ENCODE measurements around the gene ST8SIA5.

The ST8SIA5 gene

DNA sequence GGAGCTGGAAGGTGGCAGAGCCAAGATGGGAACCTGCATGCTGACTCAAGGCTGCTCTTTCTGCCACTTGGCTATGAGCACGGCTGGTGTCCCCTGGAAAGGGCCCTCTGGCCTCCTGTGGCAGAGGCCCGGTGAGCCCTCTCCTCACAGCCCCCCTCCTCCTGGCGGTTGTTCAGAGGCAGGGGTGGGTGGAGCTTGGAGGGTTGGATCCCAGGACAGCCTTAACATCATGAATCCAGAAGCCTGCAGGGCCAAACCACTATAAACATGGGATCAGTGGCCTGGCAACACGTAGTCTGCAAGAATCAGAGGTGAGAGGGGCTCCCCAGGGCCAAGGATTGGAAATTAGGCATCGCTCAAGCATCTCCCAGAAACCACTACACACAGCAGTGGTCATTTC lies 51.3 kb downstream of the ST8SIA5 start:
- no peak for DNase-seq

DNA sequence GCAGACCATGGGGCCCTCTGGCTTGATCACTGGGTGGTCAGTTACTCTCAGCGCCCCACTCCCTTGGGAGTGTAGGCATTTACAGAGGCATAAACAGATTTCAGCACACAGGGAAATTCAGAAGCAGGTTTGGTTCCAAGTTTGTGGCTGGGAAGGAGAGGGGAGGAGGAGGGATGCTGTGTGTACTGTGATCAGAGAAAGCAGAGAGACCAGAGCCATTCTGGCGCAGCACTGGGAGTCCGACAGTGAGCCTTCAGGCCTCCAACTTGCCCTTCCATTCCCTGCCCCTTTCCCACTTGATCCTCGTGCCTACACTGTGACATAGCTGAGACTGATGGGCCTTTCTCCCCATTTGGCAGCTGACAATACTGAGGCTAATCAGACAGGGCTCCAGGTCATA lies 52.0 kb downstream of the ST8SIA5 start:
- DNase-seq, result no peak

GRCh38 chr18:46704189-46704588 lies 52.7 kb downstream of the ST8SIA5 start:
- no peak for DNase-seq

GRCh38 chr18:46702471-46702870 lies 54.4 kb downstream of the ST8SIA5 start:
- no peak for DNase-seq

- no peak for DNase-seq
These were observed 56.6 kb downstream of the ST8SIA5 start for GRCh38 chr18:46700066-46700824.

DNA sequence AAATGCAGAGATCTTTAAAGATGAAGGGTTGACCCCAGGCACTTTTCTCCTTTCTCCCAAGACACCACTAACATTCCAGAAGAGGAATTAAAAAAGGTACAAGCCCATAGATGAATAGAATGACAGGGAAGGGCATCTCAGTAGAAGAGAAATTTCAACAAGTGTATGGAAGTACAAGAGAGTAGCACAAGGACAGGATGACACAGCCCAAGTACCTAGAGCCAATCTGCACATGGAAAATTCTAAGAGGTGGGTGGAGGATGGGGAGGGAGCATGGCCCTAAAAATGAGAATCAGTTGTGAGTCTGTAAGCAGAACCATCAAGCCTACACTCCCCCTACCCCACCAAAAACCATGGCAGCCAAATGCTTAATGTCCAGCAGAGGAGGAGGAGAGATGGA lies 60.2 kb downstream of the ST8SIA5 start:
- DNase-seq, result no peak

- DNase-seq, result no peak
These were observed 60.6 kb downstream of the ST8SIA5 start for GRCh38 chr18:46696268-46696667.

- no peak for DNase-seq
These were observed 62.9 kb downstream of the ST8SIA5 start for GRCh38 chr18:46693996-46694395.

DNA sequence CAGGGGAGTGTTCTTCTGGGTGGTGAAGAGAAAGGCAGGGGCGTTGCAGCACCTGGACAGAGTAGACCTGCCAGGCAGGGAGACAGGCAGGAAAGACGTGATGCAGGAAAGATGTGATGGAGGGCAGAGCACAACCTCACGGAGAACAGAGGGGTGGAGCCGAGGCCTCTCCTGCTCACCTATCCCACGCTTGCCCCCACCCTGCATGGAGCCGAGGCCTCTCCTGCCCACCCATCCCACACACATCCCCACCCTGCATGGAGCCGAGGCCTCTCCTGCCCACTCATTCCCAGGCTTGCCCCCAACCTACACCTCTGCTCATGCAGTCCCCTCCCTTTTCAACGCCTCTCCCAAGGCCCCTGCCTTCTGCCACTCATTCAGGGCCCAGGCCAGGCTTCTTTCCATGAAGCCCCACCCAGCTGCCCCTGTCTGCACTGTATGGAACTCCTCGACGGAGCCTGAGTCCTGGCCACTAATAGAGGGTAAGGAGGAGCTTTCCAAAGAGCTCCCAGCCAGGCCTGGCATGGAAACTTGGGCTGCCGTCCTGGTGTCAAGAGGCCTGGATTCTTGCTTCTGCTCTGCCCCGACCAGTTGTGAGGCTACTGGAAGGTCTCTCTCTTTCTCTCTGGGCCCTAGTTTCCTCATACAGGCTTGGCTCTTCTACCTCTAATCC lies 67.9 kb downstream of the ST8SIA5 start:
- no peak for DNase-seq

DNA sequence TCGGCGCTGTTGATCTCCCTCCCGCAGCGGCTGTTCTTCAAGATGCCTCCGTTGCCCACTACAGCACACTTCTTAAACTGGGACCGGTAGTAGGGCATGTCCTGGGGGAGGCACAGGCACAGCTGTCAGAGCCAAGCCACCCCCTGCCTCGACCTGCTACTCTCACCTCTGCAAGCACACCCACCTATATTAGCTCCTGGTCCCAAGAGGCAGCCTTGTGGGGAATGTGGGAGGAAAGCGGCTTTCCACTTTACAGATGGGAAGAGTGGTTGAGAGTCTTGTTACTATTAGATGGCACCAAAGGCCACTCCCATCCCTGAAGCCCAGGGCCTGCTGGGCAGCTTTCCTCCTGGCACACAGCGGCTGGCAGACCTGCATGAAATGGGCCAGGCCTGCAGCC lies 70.7 kb downstream of the ST8SIA5 start:
- no peak for DNase-seq

DNA sequence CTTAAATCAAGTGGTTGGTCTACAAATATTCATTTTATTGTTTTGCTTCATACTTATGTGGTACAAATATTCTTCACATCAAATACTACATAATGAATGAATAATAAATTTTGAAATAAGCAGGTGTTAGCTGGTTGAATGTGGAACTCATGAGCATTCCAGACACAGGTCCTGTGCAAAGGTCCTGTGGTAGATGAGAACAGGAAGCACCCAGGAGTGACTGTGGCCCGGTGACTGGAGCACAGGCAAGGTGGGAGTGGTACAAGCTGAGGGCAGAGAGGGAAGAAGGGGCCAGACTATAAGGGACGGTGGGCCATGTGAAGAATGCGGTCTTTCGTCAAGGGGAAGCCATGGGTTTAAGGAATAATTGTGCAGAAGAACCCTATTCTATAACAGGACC lies 73.6 kb downstream of the ST8SIA5 start:
- DNase-seq, result no peak

DNA sequence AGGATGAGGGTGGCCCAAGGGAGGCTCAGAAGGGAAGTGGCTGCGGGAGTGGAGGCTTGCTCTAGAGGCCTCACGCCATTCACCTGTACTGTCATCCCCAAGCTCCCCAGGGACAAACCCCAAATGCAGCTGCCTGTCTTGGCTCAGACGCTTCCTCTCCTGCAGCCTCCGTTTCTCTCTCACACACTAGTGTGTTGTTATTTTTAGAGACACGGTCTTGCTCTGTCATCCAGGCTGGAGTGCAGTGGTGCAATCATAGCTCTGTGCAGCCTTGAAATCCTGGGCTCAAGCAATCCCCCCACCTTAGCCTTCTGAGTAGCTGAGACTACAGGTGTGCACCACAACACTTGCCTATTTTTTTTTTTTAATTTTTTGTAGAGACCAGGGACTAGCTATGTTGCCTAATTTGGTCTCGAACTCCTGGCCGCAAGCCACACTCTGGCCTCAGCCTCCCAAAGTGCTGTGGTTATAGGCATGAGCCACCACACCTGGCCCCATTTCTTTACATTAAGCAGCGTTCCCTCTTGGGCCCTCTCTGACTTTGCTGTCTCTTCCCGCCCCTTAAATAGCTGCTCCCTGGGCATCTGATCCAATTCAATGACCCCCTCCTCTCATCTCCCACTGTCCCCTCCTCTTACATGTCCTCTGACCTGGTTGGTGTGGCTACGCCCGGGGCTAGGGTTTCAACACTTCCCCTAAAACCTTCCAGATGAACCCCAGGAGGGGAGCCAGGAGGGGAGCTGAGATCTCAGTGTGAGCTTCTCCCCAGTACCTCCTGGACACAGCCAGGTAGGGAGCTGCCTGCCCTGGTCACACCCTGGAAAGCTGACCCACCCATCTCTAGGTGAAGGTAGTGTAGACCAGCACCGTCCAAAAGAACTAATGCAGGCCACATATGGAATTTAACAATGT lies 75.8 kb downstream of the ST8SIA5 start:
- no peak for DNase-seq

- DNase-seq, result no peak
These were observed 76.8 kb downstream of the ST8SIA5 start for GRCh38 chr18:46679846-46680598.

DNA sequence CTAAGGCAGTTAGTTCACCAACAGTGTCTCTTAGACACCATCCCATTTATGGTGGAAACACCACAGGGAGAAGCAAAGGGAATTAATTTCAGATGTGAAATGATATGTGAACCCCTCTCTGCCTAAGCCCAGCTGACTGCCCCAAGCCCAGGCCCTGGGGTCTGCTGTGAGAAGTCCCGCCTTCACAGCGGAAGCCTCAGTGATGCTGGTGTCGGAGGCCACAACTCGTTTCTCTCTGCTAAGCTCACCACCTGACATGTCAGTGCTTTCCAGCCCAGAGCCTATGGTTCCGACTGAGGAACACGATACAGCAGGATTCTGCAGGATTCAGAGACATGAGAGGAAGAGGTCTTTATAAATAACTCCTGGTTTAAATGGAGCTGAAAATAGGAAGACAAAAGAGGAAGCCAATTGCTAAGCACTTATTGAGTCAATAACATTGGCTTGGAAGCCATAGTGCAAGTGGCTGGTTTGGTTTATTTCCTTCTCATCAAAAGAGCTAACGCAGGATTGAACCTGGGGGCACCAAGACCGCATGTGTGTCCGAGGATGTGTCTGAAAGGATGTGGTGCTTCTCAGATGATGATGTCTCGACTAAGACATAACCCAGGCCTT lies 78.0 kb downstream of the ST8SIA5 start:
- no peak for DNase-seq

DNA sequence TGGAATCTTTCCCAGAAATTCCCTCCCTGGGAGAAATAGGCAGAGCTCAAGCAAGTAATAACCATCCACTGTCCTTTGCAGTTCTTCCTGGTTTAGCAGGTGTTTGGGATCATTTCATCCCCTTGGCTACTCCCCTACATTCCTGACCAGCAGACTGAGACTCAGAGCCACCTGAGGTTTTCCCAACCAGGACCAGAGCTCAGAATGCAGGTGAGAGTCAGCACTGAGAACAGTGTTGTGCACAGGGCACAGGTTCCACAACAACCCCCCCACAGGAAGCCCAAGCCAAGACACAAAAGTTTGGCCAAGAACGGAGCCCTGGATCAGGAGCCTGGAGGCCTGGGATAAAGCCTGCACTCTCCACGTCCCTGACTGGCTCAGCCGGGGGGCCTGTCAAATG lies 78.8 kb downstream of the ST8SIA5 start:
- DNase-seq, result no peak

DNA sequence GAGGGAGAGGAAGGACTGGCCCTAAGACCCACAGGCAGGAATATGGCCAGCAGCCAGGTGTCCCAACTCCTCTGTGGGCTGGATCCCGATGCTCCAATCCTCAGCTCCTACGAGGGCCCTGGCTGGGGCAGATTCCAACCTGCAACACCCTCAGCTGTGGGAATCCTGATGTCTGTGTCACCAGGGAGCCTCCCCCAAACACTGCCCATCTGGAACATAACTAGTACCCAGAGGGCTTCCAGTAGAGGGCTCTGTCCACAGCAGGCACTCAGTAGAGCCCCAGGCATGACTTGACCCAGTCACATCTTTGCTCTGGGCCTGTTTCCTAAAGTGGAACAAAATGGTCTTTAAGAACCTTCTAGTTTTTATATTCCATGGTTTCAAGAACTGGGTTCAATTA lies 79.2 kb downstream of the ST8SIA5 start:
- DNase-seq, result no peak

- DNase-seq, result no peak
These were observed 80.5 kb downstream of the ST8SIA5 start for GRCh38 chr18:46676182-46676835.

GRCh38 chr18:46675112-46675511 lies 81.7 kb downstream of the ST8SIA5 start:
- DNase-seq, result no peak

DNA sequence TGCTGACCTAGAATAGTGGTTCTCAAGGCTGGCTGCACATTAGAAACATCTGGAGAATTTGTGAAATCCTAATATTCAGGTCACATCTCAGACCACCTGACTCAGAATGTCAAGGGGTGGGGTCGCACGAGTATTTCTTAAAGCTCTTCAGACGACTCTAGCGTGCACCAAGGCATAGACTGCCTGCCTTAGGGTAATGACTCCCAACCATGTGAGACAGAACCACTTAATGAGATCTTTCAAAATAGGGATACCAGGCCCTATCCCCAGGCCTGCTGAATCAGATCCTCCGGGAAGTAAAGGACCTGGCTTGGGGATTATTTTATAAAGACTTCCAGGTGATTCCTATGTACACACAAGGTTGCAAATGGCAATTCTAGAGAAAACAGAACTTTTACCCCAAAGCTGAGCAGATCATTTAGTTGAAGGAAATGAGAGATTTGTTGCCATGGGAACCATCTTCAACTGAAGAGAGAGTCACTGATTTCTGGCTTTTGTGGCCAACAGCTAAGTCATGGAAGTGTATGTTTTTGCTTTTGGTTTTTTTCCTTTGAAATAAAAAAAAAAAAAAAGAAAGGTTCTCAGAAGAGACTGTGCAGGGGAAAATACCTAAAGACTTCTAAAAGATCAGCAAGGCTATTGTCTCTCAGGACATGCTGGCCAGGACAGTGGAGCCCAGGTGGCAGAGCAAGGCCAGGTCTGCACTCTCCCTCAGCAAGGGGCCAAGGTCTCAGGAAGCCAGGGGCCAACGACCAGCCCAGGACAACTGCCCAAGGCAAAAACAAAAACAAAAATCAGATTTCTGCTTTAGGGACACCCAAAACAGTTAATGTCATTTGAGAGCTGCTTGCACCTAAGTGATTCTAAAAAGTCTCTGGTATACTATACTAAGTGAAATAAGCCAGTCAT lies 84.5 kb downstream of the ST8SIA5 start:
- DNase-seq, result no peak

DNA sequence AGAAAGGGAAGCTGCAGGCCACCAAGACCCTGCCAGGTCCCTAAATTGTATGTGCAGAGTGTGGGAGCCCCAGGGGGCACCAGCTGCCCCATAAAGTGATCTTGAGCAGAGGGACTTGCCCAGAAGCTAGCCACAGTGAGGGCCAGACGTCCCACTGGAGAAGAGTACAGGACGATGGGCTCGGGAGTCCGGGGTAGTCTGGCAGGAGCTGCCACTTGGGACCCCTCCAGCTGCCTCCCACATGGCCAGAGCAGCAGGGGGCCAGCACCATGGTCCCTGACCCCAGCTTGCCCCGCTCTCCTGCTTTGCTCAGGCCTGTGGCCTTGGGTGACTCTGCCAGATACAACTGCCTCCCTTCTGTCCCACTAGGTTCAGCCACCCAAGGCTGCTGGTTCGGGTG lies 88.2 kb downstream of the ST8SIA5 start:
- no peak for DNase-seq

GRCh38 chr18:46668135-46668534 lies 88.7 kb downstream of the ST8SIA5 start:
- DNase-seq, result no peak

All from NCI-H1436 treated with DMSO at 0.1 percent for 48 hours (cell line).